Measurements from ENCODE around the gene WDR18. TPM values are rescaled to one million over a fixed set of nuclear protein-coding genes. Genes with fewer than 3 reads are reported as not detected.

Gene WDR18
- total and polyA plus RNA-seq, 2 of the 8 experiments (the other 6 are each of a cell fraction or from before 2014, with no cell fraction given) = 87.7 to 177 TPM

DNA sequence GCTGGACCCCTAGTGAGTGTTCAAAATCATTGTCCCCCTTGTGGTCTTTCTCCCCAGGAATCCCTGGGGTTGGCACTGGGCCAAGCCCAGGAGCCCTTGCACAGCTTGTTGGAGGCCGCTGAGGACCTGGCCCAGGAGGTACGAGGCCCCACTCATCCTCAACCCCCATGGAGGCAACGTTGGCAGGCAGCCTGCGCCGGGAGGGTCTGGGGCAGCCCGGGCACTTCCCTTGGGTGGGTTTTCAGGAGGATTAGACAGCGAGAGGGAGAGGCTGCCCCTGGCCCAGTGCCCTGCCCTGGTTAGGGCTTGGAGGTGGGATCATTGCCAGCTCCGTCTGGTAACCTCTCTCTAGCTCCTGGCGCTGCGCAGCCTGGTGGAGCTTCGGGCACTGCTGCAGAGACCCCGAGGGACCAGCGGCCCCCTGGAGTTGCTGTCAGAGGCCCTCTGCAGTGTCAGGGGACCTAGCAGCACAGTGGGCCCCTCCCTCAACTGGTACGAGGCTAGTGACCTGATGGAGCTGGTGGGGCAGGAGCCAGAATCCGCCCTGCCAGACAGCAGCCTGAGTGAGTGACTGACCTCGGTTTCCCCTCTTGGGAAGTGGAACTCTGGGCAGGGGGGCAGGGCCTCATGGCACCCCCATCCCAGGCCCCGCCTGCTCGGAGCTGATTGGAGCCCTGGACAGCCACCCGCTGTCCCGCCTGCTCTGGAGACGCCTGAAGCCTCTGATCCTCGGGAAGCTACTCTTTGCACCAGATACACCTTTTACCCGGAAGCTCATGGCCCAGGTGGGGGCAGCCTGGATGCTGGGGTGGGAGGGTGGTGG is 58.8 kb downstream of the WDR18 start (continued):
- TF ChIP-seq, protein P1, sequence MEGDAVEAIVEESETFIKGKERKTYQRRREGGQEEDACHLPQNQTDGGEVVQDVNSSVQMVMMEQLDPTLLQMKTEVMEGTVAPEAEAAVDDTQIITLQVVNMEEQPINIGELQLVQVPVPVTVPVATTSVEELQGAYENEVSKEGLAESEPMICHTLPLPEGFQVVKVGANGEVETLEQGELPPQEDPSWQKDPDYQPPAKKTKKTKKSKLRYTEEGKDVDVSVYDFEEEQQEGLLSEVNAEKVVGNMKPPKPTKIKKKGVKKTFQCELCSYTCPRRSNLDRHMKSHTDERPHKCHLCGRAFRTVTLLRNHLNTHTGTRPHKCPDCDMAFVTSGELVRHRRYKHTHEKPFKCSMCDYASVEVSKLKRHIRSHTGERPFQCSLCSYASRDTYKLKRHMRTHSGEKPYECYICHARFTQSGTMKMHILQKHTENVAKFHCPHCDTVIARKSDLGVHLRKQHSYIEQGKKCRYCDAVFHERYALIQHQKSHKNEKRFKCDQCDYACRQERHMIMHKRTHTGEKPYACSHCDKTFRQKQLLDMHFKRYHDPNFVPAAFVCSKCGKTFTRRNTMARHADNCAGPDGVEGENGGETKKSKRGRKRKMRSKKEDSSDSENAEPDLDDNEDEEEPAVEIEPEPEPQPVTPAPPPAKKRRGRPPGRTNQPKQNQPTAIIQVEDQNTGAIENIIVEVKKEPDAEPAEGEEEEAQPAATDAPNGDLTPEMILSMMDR (IDR thresholded peaks at IDR 0.05; ENCODE audit: control extremely low read depth in 1 of 3, insufficient read depth in 1 of 3, low read depth in 1 of 3, low read length in 3 of 3) = no peak
- no peak for TF ChIP-seq ASH2L (IDR thresholded peaks at IDR 0.05; ENCODE audit: low read length)
- no peak for TF ChIP-seq SIRT6 (IDR thresholded peaks at IDR 0.05; ENCODE audit: low read length)
- no peak for TF ChIP-seq SUZ12 (IDR thresholded peaks at IDR 0.05; ENCODE audit: low read length)
- no peak for TF ChIP-seq KDM1A (IDR thresholded peaks at IDR 0.05; ENCODE audit: borderline replicate concordance, low read length)
- TF ChIP-seq RNF2 (IDR thresholded peaks at IDR 0.05; ENCODE audit: borderline replicate concordance, low read depth, low read length, missing control alignments, poor library complexity, severe bottlenecking) = no peak
- TF ChIP-seq SAP30 (IDR thresholded peaks at IDR 0.05; ENCODE audit: insufficient read depth, insufficient replicate concordance, low read length) = no peak
- no peak for TF ChIP-seq CBX8 (IDR thresholded peaks at IDR 0.05; ENCODE audit: borderline replicate concordance, low read depth, low read length)
- no peak for TF ChIP-seq BRCA1 (IDR thresholded peaks at IDR 0.05; ENCODE audit: low read depth, low read length)
- no peak for TF ChIP-seq MAFK (IDR thresholded peaks at IDR 0.05; ENCODE audit: low read depth, low read length)
- TF ChIP-seq POLR2AphosphoS5 (IDR thresholded peaks at IDR 0.05; ENCODE audit: low read depth, low read length) = no peak

Measured in H1 (cell line).